Body of pancreas (tissue), 4 donors: ENCODE data around the gene ATXN7L2.

Experiments used
- CTCF ChIP-seq, 7 experiments: fragments of 450-650 bp in 4 of 7; fragments of 200-600 bp in 3 of 7; sonication (generic) in 3 of 7; IDR thresholded peaks; one replicate each; pipeline ENCODE4 v1.5.1; 2016 to 2019; ENCODE audit warnings: antibody characterized with exemption in 7 of 7
- POLR2A ChIP-seq, 3 donors: fragments of 450-650 bp; IDR thresholded peaks; one replicate each; pipeline ENCODE4 v1.6.1; 2016; ENCODE audit warnings: antibody characterized with exemption in 3 of 3, mild to moderate bottlenecking in 2 of 3

- TF ChIP-seq POLR2A (IDR thresholded peaks at IDR 0.05) (no peak), CTCF (IDR thresholded peaks at IDR 0.05) (no peak)
Measured at GRCh38 chr1:109497449-109498160, 13.9 kb downstream of the ATXN7L2 start.
